GM19099 (cell line): ENCODE data around the gene RAB3B.

ENCODE experiments used
- POLR2A ChIP-seq: IDR thresholded peaks from 3 replicates; pipeline ENCODE4 v1.6.1; 2011; ENCODE audit warnings: low read depth; ENCODE audit not compliant: insufficient read length; ENCODE audit errors: extremely low read depth

RAB3B gene

GRCh38 chr1:52002038-52002917 is 11.8 kb upstream of the RAB3B start:
- TF ChIP-seq POLR2A = no peak

- TF ChIP-seq POLR2A = no peak
Measured at GRCh38 chr1:51998701-51999100, 8.2 kb upstream of the RAB3B start.

GRCh38 chr1:51997974-51998382 is 7.5 kb upstream of the RAB3B start:
- no peak for TF ChIP-seq POLR2A

- no peak for TF ChIP-seq POLR2A
Measured at GRCh38 chr1:51989582-51990477, 670 bp downstream of the RAB3B start.

GRCh38 chr1:51988254-51988653 is 2.2 kb downstream of the RAB3B start:
- no peak for TF ChIP-seq POLR2A

- no peak for TF ChIP-seq POLR2A
Measured at GRCh38 chr1:51986718-51987117, 3.8 kb downstream of the RAB3B start.

GRCh38 chr1:51982161-51982560 is 8.3 kb downstream of the RAB3B start:
- TF ChIP-seq POLR2A = no peak

- TF ChIP-seq POLR2A = no peak
Measured at GRCh38 chr1:51981555-51981954, 8.9 kb downstream of the RAB3B start.

- TF ChIP-seq POLR2A = no peak
Measured at GRCh38 chr1:51978099-51978498, 12.4 kb downstream of the RAB3B start.

GRCh38 chr1:51976846-51977602 is 13.5 kb downstream of the RAB3B start:
- TF ChIP-seq POLR2A = no peak

- no peak for TF ChIP-seq POLR2A
Measured at GRCh38 chr1:51973587-51974474, 16.7 kb downstream of the RAB3B start.

GRCh38 chr1:51969038-51969705 is 21.3 kb downstream of the RAB3B start:
- no peak for TF ChIP-seq POLR2A

- no peak for TF ChIP-seq POLR2A
Measured at GRCh38 chr1:51968632-51969031, 21.9 kb downstream of the RAB3B start.
